ENCODE measurements around the gene TP73. TPM values are rescaled to one million over a fixed set of nuclear protein-coding genes. Genes with fewer than 3 reads are reported as not detected.

The TP73 gene
- total and polyA plus RNA-seq, 2 experiments from 2014 or later: not detected

DNA sequence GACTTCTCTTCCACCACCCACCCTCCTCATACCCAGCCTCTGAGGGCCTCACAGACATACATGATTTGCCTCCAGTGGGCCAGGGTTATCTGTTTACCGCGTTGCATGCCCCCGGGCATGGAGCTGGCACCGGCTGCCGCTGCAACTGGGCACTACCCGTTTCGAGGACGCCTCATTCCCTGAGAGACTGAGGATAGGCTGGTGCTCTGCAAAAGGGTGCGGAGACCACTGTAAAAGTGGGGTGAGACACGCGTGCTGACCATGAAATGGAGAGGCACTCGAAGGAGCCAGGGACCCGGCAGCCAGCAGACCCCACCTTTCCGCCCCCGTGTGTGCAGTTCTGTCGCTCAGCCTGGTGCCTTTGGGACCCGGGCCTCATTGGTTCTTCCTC lies 20.6 kb downstream of the TP73 start:
- 76 to 77% methylated on average over 17 of the region's 17 CpGs for WGBS, 2 experiments (ENCODE audit: low coverage in 1 of 2, low lambda C conversion rate in 2 of 2, missing lambda C conversion rate in 2 of 2)
- Histone ChIP-seq H3K36me3 (ENCODE audit: low read depth) (no peaks in the 10 kb centered on the region), H3K9ac (no peak overlapping the region), H4K20me1 (ENCODE audit: insufficient read depth) (no peaks in the 10 kb centered on the region), H3K9me3 (ENCODE audit: low read depth) (no peaks in the 10 kb centered on the region), H2AFZ (no peak overlapping the region), H3K79me2 (ENCODE audit: insufficient read depth) (no peaks in the 10 kb centered on the region), H3K27me3 (replicated peaks; ENCODE audit: insufficient read depth) (no peaks in the 10 kb centered on the region; the same call in 1 of the 2 replicates), H3K4me3 (no peak overlapping the region), H3K4me1 (ENCODE audit: insufficient read depth) (no peaks in the 10 kb centered on the region), H3K4me2 (ENCODE audit: unreplicated experiment) (no peak overlapping the region), H3K9me2 (ENCODE audit: insufficient read depth) (no peaks in the 10 kb centered on the region), H3F3A (ENCODE audit: insufficient read depth) (no peaks in the 10 kb centered on the region), H3K27ac (no peak overlapping the region)
- in situ Hi-C loops (cut with MboI): no loop called here
- TF ChIP-seq EZH2 (IDR thresholded peaks at IDR 0.05; ENCODE audit: insufficient read depth, poor library complexity, severe bottlenecking): no peak
- no peak for TF ChIP-seq EZH2phosphoT487 (IDR thresholded peaks at IDR 0.05; ENCODE audit: insufficient read depth, low read depth)
- no peak for DNase-seq

GRCh38 chr1:3673381-3674099 lies 21.2 kb downstream of the TP73 start:
- Histone ChIP-seq H3K4me2 (ENCODE audit: unreplicated experiment) (no peak overlapping the region), H2AFZ (no peak overlapping the region), H3K36me3 (ENCODE audit: low read depth) (no peaks in the 10 kb centered on the region), H3K9ac (no peak overlapping the region), H3K4me3 (no peak overlapping the region), H3K27me3 (replicated peaks; ENCODE audit: insufficient read depth) (no peaks in the 10 kb centered on the region; the same call in 1 of the 2 replicates), H3F3A (ENCODE audit: insufficient read depth) (no peaks in the 10 kb centered on the region), H3K27ac (no peak overlapping the region), H3K9me3 (ENCODE audit: low read depth) (no peaks in the 10 kb centered on the region), H3K9me2 (ENCODE audit: insufficient read depth) (no peaks in the 10 kb centered on the region), H4K20me1 (ENCODE audit: insufficient read depth) (no peaks in the 10 kb centered on the region), H3K79me2 (ENCODE audit: insufficient read depth) (no peaks in the 10 kb centered on the region), H3K4me1 (ENCODE audit: insufficient read depth) (no peaks in the 10 kb centered on the region)
- no peak for DNase-seq
- TF ChIP-seq EZH2 (IDR thresholded peaks at IDR 0.05; ENCODE audit: insufficient read depth, poor library complexity, severe bottlenecking): no peak
- TF ChIP-seq EZH2phosphoT487 (IDR thresholded peaks at IDR 0.05; ENCODE audit: insufficient read depth, low read depth): no peak
- 68 to 76% methylated on average over 25 of the region's 25 CpGs for WGBS, 2 experiments (ENCODE audit: low coverage in 1 of 2, low lambda C conversion rate in 2 of 2, missing lambda C conversion rate in 2 of 2)
- in situ Hi-C loops (cut with MboI): no loop called here

DNA sequence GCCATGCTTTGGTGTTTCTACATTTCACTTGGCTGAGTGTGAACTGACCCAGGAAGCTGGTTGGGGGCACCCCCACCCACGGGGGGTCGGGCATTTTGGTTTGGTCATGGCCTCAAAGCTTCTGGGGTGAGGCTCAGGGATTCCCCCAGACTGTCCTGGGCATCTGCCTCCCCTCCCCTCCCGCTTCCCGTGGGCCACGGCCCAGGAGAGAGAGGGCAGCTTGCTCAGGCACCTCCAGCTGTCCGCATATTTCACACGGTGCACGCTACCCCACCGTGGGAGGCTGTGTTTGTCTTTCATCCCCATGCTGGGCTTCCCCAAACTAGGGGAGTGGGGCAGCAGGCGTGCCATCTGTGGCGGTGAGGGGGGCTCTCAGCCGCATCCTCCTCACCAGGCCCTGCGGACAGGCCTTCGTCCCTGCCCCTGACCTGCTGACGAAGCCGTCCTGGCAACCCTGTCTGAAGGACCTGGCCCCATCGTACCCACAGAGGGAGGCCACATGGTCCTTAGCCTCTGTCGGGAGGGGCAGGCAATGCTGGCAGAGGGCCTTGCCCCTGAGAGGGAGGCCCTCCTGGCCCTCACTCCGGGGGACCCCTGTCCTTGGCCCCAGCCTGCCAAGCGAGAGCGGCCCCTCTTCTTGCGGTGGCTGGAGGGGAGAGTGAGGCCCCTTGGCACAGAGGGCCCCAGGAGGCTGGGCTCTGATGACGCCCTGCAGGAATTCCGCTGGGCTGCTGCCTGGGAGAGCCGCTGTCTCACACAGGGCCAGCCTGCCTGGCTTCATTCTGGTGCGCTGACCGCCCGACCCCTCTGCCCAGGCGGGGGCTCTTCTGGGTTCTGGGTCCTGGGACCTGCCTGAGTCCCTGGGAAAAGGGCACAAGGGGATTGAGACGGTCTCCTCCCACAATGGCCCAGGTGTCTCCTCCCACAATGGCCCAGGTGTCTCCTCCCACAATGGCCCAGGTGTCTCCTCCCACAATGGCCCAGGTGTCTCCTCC lies 22.1 kb downstream of the TP73 start:
- DNase-seq: peak; percentile 45
- H3K36me3 ChIP-seq (ENCODE audit: low read depth): no peaks in the 10 kb centered on the region
- H3K27ac ChIP-seq: no peak overlapping the region
- 30 to 33% methylated on average over 25 to 28 of the region's 30 CpGs for WGBS, 2 experiments (ENCODE audit: low coverage in 1 of 2, low lambda C conversion rate in 2 of 2, missing lambda C conversion rate in 2 of 2)
- no peaks in the 10 kb centered on the region for H3F3A ChIP-seq (ENCODE audit: insufficient read depth)
- no peaks in the 10 kb centered on the region for H4K20me1 ChIP-seq (ENCODE audit: insufficient read depth)
- no peaks in the 10 kb centered on the region for H3K79me2 ChIP-seq (ENCODE audit: insufficient read depth)
- H3K9me2 ChIP-seq (ENCODE audit: insufficient read depth): no peaks in the 10 kb centered on the region
- no peak overlapping the region for H3K9ac ChIP-seq
- TF ChIP-seq EZH2 (IDR thresholded peaks at IDR 0.05; ENCODE audit: insufficient read depth, poor library complexity, severe bottlenecking) (no peak), EZH2phosphoT487 (IDR thresholded peaks at IDR 0.05; ENCODE audit: insufficient read depth, low read depth) (no peak)
- no peaks in the 10 kb centered on the region for H3K4me1 ChIP-seq (ENCODE audit: insufficient read depth)
- no peak overlapping the region for H3K4me2 ChIP-seq (ENCODE audit: unreplicated experiment)
- H2AFZ ChIP-seq: no peak overlapping the region
- in situ Hi-C loops (cut with MboI): no loop called here
- H3K27me3 ChIP-seq (replicated peaks; ENCODE audit: insufficient read depth): peaks cover 2% of the 10 kb centered on the region; the same call in 1 of the 2 replicates
- H3K9me3 ChIP-seq (ENCODE audit: low read depth): no peaks in the 10 kb centered on the region
- H3K4me3 ChIP-seq: no peak overlapping the region

GRCh38 chr1:3675436-3675835 lies 23.1 kb downstream of the TP73 start:
- Histone ChIP-seq H3K4me1 (ENCODE audit: insufficient read depth) (no peaks in the 10 kb centered on the region), H3K27me3 (replicated peaks; ENCODE audit: insufficient read depth) (peaks cover 9% of the 10 kb centered on the region; the same call in 1 of the 2 replicates), H4K20me1 (ENCODE audit: insufficient read depth) (no peaks in the 10 kb centered on the region), H3F3A (ENCODE audit: insufficient read depth) (no peaks in the 10 kb centered on the region), H3K27ac (no peak overlapping the region), H3K4me2 (ENCODE audit: unreplicated experiment) (no peak overlapping the region), H3K9ac (no peak overlapping the region), H3K9me3 (ENCODE audit: low read depth) (no peaks in the 10 kb centered on the region), H3K79me2 (ENCODE audit: insufficient read depth) (no peaks in the 10 kb centered on the region), H3K36me3 (ENCODE audit: low read depth) (no peaks in the 10 kb centered on the region), H3K9me2 (ENCODE audit: insufficient read depth) (no peaks in the 10 kb centered on the region), H2AFZ (no peak overlapping the region), H3K4me3 (no peak overlapping the region)
- WGBS, 2 experiments (ENCODE audit: low coverage in 1 of 2, low lambda C conversion rate in 2 of 2, missing lambda C conversion rate in 2 of 2): 73 to 78% methylated on average over 10 to 11 of the region's 11 CpGs
- no peak for DNase-seq
- in situ Hi-C loops (cut with MboI): no loop called here
- no peak for TF ChIP-seq EZH2phosphoT487 (IDR thresholded peaks at IDR 0.05; ENCODE audit: insufficient read depth, low read depth)
- TF ChIP-seq EZH2 (IDR thresholded peaks at IDR 0.05; ENCODE audit: insufficient read depth, poor library complexity, severe bottlenecking): no peak

Measured in GM23248 (cell line).